SJSA1 (cell line): Measurements from ENCODE around the gene RNF26. TPM values are rescaled to one million over a fixed set of nuclear protein-coding genes. Genes with fewer than 3 reads are reported as not detected.

ENCODE experiments used
- DNase-seq, 2 experiments: peaks; one replicate each; pipeline ENCODE4 v3.0.0-alpha.2; 2015 to 2020; ENCODE audit warnings: low spot score in 2 of 2, low read depth in 1 of 2
- H3K27ac ChIP-seq: fragments of 250-450 bp; sonication (Bioruptor Pico); 2 replicates; pipeline ENCODE4 v1.5.1; 2020; ENCODE audit warnings: mild to moderate bottlenecking, moderate library complexity
- H3K27me3 ChIP-seq: fragments of 250-450 bp; sonication (Bioruptor Pico); replicated peaks from 2 replicates; pipeline ENCODE4 v1.5.1; 2020; ENCODE audit warnings: mild to moderate bottlenecking, moderate library complexity
- H3K36me3 ChIP-seq: fragments of 250-450 bp; sonication (Bioruptor Pico); 2 replicates; pipeline ENCODE4 v1.5.1; 2020; ENCODE audit warnings: mild to moderate bottlenecking
- H3K4me1 ChIP-seq: fragments of 250-450 bp; sonication (Bioruptor Pico); replicated peaks from 2 replicates; pipeline ENCODE4 v1.6.1; 2021; ENCODE audit warnings: mild to moderate bottlenecking
- H3K4me3 ChIP-seq: fragments of 250-450 bp; sonication (Bioruptor Pico); 2 replicates; pipeline ENCODE4 v1.5.1; 2020; ENCODE audit warnings: mild to moderate bottlenecking
- H3K9me3 ChIP-seq: fragments of 250-450 bp; sonication (Bioruptor Pico); replicated peaks from 2 replicates; pipeline ENCODE4 v1.5.1; 2020; ENCODE audit warnings: mild to moderate bottlenecking
- total RNA-seq: library from RNA; depleted of rRNA; stranded (reverse); fragments of >200 nt; shearing (Covaris generic); gene quantifications from 2 replicates; pipeline ENCODE4 v1.2.3, GENCODE V29; 2014

Gene RNF26
- total RNA-seq, 1 experiment from 2014 or later: 3.4 TPM

DNA sequence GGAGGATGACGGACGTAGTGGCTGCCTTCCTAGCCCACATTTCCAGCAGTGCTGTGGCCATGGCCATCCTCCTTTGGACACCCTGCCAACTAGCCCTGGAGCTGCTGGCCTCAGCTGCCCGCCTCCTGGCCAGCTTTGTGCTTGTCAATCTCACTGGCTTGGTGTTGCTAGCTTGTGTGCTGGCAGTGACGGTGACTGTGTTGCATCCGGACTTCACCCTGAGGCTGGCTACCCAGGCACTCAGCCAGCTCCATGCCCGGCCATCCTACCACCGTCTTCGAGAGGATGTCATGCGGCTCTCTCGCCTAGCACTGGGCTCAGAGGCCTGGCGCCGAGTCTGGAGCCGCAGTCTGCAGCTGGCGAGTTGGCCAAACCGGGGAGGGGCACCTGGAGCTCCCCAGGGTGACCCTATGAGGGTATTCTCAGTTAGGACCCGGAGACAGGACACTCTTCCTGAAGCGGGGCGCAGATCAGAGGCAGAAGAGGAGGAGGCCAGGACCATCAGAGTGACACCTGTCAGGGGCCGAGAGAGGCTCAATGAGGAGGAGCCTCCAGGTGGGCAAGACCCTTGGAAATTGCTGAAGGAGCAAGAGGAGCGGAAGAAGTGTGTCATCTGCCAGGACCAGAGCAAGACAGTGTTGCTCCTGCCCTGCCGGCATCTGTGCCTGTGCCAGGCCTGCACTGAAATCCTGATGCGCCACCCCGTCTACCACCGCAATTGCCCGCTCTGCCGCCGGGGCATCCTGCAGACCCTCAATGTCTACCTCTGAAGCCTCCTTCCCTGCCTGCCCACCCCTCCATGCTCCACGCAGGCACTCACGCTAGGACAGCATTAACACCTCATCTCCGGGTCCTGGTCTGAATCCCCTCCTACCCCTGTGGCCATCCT lies 1.6 kb downstream of the RNF26 start:
- no peak for DNase-seq
- Histone ChIP-seq H3K36me3 (peaks cover 22% of the 10 kb centered on the region), H3K4me1 (peaks cover 50% of the 10 kb centered on the region), H3K27me3 (no peaks in the 10 kb centered on the region), H3K27ac (no peak overlapping the region), H3K4me3 (peak overlapping the region; percentile 69), H3K9me3 (no peaks in the 10 kb centered on the region)

DNA sequence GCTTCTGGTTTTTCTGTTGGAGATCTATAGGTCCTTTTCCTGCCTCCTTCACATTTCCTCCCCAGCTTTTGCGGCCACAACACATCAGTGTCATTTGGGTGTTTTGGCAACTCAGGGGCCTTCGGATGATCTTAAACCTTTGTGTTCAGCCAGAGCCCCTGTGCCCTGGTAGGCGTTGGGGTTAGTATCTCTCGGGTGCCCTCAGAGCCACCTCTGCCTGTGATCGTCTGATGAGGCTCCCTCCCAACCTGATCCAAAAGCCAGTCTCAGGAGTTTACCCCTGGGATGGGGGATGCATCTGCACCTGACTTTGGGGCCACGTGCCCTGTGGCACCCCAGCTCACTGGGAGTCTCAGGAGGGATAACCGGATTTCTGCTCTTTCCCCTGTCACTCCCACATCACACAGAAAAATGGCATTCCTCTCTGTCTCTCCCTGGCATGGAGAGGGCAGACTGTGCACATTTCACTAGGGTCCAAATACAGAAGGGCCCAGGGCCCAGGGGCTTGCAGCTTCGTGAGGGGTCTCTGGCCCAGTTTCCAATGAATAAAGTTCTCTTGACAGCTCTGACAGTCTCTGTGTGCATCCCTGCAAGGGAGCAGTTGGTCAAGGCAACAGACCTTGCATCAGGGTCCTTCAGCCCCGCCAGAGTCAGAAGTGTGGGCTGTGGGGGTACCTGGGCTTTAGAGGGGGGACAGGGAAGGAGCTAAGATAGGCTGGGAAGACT lies 2.6 kb downstream of the RNF26 start:
- Histone ChIP-seq H3K9me3 (no peaks in the 10 kb centered on the region), H3K27me3 (no peaks in the 10 kb centered on the region), H3K4me3 (peak overlapping the region; percentile 25), H3K4me1 (peaks cover 50% of the 10 kb centered on the region), H3K27ac (peak overlapping the region; percentile 63), H3K36me3 (peaks cover 22% of the 10 kb centered on the region)
- no peak for DNase-seq

DNA sequence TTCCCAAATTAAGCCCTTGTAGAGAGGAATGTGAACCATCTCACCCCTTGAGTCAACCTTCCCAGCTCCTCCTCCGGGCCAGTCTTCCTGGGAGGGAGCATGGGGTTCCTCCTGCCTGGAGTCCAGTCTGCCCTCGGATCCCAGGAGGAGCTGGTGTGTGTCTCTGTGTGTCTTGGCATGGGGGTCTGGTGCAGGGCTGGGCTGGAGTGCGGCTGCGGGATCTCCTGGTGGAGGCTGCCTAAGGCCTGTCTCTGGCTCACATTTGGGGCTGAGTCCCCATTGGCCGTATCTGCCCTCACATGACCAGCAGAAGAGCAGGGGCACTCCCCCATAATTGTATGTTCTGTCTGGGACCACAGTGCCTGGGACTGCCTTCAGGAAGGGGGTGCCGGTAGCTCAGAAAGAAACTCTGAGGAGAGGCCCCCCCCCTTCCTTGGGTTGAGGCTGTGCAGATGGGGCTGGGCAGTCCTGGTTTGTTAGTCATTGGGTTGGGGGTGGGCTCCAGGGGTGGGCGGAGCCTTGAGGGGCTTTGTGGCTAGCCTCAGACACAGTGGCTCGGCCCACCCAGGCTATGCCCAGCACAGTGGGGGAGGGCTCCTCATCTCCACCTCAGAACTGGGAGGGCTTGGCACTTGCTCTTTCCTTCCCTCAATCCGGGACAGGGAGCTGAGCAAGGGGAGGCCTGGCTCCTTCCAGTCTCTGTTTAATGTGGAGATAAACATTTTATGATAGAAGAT lies 3.4 kb downstream of the RNF26 start:
- Histone ChIP-seq H3K36me3 (peaks cover 22% of the 10 kb centered on the region), H3K27ac (peak overlapping the region; percentile 63), H3K27me3 (no peaks in the 10 kb centered on the region), H3K9me3 (no peaks in the 10 kb centered on the region), H3K4me1 (peaks cover 50% of the 10 kb centered on the region), H3K4me3 (peak overlapping the region; percentile 25)
- peak; percentile 96 for DNase-seq

DNA sequence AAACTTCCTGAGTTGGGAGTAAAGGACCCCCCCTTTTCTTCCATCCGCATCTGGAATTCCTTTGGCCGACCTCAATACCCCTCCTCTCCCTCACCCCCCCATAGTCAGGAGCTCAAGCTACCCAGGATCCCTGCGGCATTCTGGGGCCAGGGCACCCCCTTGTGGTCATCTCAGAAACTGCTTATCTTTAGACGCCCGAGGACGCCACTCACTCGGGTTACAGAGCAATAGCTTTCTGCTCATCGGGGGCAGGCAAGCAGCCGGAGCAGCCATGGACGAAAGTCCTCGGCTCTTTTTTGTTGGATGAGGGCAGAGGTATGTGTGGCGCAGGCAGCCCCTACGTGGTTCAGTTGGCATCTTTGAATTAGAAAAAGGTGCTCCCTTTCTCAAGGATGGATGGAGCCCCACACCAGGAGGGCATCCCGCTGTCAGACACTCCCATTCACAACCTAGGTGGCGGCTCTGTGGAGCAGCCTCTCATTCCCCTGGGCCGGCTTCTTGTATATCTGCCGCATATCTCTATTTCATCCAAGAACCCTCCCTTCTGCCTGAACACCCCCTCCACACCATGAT lies 4.1 kb downstream of the RNF26 start:
- H3K27me3 ChIP-seq: no peaks in the 10 kb centered on the region
- H3K4me3 ChIP-seq: no peak overlapping the region
- H3K27ac ChIP-seq: peak overlapping the region; percentile 25
- H3K4me1 ChIP-seq: peaks cover 50% of the 10 kb centered on the region
- peaks cover 22% of the 10 kb centered on the region for H3K36me3 ChIP-seq
- no peaks in the 10 kb centered on the region for H3K9me3 ChIP-seq
- no peak for DNase-seq

DNA sequence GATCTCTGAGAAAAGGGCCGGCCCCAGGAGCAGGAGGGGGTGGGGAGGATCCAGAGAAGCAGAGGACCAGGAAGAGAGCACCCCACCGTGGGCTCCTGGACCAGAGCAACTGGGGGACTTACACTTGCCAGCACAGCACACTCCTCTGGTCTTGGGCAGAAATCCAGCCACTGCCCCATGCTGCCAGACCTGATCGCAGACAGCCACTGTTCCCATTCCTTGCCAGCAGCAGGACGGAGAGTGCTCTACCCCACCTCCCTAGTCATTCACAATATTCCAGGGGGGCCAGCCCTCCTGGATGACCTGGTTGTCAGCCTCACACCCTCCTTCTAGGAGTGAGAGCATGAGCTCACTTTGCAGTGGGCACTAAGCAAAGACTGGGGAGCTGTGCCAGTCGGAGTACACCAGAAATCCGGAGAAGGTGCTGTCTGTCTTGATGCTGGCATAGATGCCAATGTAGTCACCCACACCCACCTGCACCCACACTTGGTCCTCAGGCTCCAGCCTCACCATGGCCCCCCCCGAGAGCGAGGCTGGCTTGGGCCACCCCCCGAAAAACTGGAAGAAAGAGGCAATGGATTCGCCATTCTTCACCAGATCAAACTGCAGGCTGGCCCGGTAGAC lies 4.8 kb downstream of the RNF26 start:
- DNase-seq: no peak
- no peaks in the 10 kb centered on the region for H3K27me3 ChIP-seq
- H3K4me3 ChIP-seq: no peak overlapping the region
- peaks cover 22% of the 10 kb centered on the region for H3K36me3 ChIP-seq
- H3K27ac ChIP-seq: peak overlapping the region; percentile 25
- H3K9me3 ChIP-seq: no peaks in the 10 kb centered on the region
- H3K4me1 ChIP-seq: peaks cover 50% of the 10 kb centered on the region

- peak overlapping the region; percentile 35 for H3K4me3 ChIP-seq
- H3K4me1 ChIP-seq: peaks cover 50% of the 10 kb centered on the region
- H3K9me3 ChIP-seq: no peaks in the 10 kb centered on the region
- peaks cover 22% of the 10 kb centered on the region for H3K36me3 ChIP-seq
- peak in 1 of 2 experiments; percentile 37 for DNase-seq
- no peak overlapping the region for H3K27ac ChIP-seq
- H3K27me3 ChIP-seq: no peaks in the 10 kb centered on the region
These were observed 5.4 kb downstream of the RNF26 start for GRCh38 chr11:119339589-119340334.

DNA sequence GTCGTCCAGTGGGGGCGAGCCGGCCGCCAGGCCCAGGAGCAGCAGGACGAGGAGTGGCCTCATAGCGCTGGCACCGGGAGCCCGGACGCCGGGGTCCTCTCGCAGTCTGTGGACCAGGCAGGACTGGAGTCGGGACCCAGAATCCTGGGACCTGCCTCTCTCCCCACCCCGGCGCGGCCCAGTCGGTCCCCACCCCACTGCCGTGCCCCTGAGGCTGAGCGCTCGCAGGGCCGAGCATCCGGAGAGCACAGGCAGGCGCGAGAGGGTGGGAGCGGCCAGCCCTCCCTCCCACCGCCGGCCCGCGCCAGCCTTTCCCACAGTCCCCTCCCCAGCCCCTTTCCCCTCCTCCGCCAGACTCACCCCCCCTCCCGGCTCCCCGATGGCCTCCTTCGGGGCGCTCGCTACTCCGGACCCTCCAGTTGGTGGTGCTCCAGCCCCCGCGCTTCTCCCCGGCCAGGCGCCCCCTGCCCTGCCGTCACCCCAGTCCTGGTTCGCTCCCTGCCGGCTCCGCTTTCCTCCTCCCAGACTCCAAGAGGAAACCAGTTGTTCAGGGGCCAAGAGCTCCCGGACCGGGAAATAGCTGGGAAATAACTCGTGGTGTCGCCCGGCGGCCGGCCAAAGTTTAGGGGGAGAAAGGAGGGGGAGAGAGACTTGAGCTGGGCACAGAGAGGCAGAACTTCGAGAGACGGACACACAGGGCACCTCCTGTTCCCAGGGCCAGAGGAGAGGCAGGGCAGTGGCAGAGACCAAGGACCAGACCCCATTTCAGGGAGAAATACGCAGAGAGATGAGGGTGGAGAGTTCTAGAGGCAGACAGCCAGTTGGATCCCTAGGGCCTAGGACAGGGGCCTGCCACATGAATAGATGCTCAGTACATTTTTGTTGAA lies 6.3 kb downstream of the RNF26 start, which contains the start of gene C1QTNF5:
C1QTNF5 (minus strand) TSS at position 549 of the 887 bp plus-strand sequence; CDS start at position 63, 486 bp downstream.
- Histone ChIP-seq H3K4me1 (peaks cover 42% of the 10 kb centered on the region), H3K27me3 (no peaks in the 10 kb centered on the region), H3K27ac (no peak within 1 kb of the TSS), H3K9me3 (no peaks in the 10 kb centered on the region), H3K36me3 (peaks cover 17% of the 10 kb centered on the region), H3K4me3 (peak within 1 kb of the TSS; percentile 35)
- DNase-seq: no peak

GRCh38 chr11:119341222-119342022 lies 7.1 kb downstream of the RNF26 start:
- peaks cover 9% of the 10 kb centered on the region for H3K36me3 ChIP-seq
- H3K9me3 ChIP-seq: no peaks in the 10 kb centered on the region
- no peaks in the 10 kb centered on the region for H3K27me3 ChIP-seq
- H3K27ac ChIP-seq: no peak overlapping the region
- peaks cover 34% of the 10 kb centered on the region for H3K4me1 ChIP-seq
- no peak overlapping the region for H3K4me3 ChIP-seq
- DNase-seq: no peak

GRCh38 chr11:119342023-119342300 lies 7.6 kb downstream of the RNF26 start:
- H3K4me1 ChIP-seq: peaks cover 29% of the 10 kb centered on the region
- no peak for DNase-seq
- no peak overlapping the region for H3K4me3 ChIP-seq
- no peaks in the 10 kb centered on the region for H3K27me3 ChIP-seq
- H3K9me3 ChIP-seq: no peaks in the 10 kb centered on the region
- peaks cover 3% of the 10 kb centered on the region for H3K36me3 ChIP-seq
- H3K27ac ChIP-seq: no peak overlapping the region

DNA sequence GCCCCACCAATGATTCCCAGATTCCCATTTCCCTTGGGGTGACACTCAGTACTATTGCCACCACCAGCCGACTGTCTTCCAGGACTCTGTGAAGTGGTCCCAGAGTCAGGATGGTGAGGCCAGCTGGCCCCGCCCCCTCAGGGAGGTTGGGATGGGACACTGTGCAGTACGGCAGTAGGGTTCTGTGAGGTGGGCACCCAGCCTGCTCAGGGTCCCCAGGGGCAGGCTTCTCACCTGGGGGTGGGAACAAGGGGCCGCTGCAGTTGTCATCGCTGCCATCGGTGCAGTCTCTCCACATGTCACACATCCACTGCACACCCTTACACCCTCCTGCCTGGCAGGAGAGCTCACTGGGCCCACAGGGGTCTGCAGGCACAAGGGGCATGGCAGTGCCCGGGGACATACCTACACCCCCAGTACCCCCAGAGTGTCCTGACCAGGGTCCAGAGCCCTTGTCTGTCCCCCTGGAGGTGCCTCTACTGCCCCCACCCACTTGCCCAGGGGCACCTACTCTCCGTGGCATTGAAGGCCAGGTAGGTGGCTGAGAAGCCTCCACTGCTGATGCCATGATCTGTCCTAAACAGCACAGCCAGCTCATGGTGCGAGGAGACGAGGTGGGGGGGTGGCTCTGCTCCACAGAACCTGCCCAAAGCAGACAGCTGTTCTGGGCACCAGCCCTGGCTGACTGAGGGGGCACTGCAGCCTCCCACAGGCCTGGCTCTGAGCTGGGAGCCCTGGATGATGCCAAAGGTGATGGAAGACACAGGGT lies 8.2 kb downstream of the RNF26 start:
- Histone ChIP-seq H3K36me3 (no peaks in the 10 kb centered on the region; the same call in 1 of the 2 replicates), H3K27ac (no peak overlapping the region), H3K27me3 (no peaks in the 10 kb centered on the region), H3K9me3 (no peaks in the 10 kb centered on the region), H3K4me3 (no peak overlapping the region), H3K4me1 (peaks cover 23% of the 10 kb centered on the region)
- DNase-seq: no peak

- Histone ChIP-seq H3K4me1 (peaks cover 16% of the 10 kb centered on the region), H3K27ac (no peak overlapping the region), H3K27me3 (no peaks in the 10 kb centered on the region), H3K9me3 (no peaks in the 10 kb centered on the region), H3K36me3 (no peaks in the 10 kb centered on the region; the same call in 1 of the 2 replicates), H3K4me3 (no peak overlapping the region)
- DNase-seq: no peak
These were observed 9.4 kb downstream of the RNF26 start for GRCh38 chr11:119343726-119344125.
